Renal cortex interstitium (tissue), 11 donors: ENCODE results near the gene GPANK1. TPM values are rescaled to one million over a fixed set of nuclear protein-coding genes. Genes with fewer than 3 reads are reported as not detected.
A peak's percentile ranks its signal among the peaks of the same experiment; 100 is the strongest.

Source experiments
- DNase-seq, 11 donors: peaks; one replicate each; pipeline ENCODE4 v3.0.0-alpha.2; 2013; ENCODE audit warnings: low read depth in 9 of 11, low spot score in 4 of 11; ENCODE audit errors: extremely low read depth in 1 of 11
- polyA plus RNA-seq, 3 donors: library from polyadenylated mRNA; unstranded; fragments of 120-200 nt; gene quantifications; one replicate each; pipeline ENCODE4 v1.2.1, GENCODE V29; 2013; ENCODE audit not compliant: insufficient read length in 3 of 3

GPANK1 gene
- polyA plus RNA-seq, 3 donors = 28.1 to 33.1 (median 29.9) TPM

DNA sequence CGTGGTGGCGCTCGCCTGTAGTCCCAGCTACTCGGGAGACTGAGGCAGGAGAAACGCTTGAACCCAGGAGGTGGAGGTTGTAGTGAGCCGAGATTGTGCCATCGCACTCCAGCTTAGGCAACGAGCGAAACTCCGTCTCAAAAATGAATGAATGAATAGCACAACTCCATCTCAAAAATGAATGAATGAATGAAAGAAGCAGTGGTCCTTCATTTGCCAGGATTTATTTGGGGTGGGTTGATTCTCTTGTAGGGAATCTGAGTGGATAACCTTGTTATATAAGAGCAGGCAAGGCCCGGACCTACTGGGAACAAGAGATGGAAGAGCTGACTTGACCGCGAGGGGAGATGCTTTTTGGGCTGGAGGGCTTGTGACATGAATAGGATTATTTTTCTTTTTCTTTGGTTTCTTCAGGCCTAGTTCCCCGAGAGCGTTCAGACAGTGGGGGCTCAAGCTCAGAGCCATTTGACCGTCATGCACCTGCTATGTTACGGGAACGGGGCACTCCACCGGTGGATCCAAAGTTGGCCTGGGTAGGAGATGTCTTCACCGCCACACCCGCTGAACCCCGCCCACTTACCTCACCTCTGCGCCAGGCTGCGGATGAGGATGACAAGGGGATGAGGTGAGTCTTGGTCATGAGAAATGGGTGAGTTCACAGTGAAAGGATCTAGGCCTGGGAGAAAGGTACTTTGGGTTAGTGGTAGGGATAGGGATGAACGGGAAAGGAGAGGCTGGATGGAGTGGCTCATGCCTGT lies 34.4 kb downstream of the GPANK1 start:
- DNase-seq = no peak

DNA sequence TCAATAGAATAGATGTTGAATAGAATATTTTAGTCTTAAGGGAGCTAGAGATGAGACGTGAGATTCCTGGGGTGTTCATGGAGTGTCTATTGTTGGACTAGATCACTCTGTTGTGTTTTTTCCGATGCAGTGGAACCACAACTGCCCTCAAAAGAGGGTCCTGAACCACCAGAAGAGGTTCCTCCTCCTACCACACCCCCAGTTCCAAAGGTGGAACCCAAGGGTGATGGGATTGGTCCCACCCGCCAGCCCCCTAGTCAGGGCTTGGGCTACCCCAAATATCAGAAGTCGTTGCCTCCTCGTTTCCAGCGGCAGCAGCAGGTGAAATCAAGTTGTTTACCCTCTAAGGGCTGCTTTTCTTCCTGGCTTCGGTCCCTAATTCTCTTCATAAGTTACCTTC lies 35.8 kb downstream of the GPANK1 start:
- DNase-seq = no peak

DNA sequence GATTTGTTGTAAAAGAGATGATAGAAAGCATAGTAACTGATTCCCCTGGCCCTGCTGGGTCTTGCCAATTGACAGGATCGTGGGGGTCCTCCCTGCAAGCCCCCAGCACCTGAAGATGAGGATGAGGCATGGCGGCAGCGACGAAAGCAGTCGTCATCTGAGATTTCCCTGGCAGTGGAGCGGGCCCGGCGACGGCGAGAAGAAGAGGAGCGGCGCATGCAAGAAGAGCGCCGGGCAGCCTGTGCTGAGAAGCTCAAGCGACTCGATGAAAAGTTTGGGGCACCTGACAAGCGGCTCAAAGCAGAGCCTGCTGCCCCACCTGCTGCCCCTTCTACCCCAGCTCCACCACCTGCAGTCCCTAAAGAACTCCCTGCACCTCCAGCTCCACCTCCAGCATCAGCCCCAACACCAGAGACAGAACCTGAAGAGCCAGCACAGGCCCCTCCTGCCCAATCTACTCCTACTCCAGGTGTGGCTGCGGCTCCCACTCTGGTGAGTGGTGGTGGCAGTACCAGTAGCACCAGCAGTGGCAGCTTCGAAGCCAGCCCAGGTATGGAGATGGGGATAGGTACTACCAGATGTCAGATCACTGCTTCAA lies 37.0 kb downstream of the GPANK1 start:
- DNase-seq = no peak

DNA sequence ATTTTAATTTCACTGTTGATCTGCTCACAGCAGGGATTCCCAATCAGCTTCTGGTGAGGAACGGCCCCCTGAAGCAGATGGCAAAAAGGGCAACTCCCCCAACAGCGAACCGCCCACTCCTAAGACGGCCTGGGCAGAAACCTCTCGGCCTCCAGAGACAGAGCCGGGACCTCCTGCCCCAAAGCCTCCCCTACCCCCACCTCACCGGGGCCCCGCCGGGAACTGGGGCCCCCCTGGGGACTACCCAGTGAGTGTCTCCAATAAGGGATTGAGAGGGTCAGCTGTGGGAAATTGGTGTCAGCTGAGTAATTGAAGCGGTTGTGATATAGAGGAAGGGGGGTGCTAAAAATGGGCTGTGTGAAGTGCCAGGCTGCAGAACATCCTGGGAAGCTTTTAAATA lies 37.8 kb downstream of the GPANK1 start:
- no peak for DNase-seq

DNA sequence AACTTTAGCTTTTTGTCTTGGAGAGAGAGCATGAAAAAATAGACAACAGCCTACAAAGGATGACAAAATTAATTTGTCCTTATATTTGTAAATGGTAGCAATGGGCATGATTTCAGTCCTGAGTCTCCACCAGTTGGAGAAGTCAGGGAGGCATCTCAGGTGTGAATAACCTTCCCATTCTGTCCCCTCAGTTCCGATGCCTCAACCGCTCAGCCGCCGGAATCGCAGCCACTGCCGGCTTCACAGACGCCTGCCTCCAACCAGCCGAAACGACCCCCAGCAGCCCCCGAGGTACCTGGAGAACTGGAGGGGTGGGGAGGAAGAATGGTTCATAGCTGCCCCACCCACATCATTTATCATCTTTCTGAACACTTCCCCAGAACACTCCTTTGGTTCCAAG lies 40.7 kb downstream of the GPANK1 start:
- no peak for DNase-seq

DNA sequence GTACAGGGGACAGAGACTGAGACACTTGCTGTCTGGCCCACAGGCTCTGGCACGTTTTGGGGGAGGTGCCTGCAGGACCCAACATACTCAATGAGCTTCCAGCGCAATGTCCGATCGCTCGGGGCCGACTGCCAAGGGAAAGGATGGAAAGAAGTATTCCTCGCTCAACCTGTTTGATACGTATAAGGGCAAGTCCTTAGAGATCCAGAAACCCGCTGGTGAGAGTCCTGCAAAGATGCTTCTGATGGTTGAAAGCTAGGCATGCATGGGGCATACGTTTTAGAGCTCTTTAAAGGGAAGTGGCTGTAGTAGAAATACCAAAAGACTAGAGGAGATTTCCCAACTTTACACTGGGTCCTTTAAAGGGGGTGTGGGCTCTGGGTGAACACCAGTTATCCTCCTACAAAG lies 42.1 kb downstream of the GPANK1 start:
- no peak for DNase-seq

DNA sequence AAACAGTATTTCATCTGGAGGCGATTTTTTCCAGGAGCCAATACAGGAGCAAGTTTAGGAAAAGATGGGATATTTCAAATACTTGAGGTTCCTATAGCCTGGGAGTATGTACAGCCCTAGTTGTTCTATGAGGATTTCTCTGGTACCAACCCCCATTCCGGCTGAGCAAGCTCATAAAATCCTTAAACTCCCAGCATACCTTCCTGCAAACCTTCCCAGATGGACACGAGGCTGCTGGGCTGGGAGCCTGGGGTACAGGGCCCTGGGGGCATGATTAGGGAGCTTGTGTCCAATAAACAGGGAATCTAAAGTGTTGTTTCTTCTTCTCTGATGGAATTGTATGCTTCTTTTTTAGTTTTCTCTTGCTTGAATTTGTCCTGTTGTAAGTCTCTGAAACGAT lies 42.8 kb downstream of the GPANK1 start:
- DNase-seq = no peak

DNA sequence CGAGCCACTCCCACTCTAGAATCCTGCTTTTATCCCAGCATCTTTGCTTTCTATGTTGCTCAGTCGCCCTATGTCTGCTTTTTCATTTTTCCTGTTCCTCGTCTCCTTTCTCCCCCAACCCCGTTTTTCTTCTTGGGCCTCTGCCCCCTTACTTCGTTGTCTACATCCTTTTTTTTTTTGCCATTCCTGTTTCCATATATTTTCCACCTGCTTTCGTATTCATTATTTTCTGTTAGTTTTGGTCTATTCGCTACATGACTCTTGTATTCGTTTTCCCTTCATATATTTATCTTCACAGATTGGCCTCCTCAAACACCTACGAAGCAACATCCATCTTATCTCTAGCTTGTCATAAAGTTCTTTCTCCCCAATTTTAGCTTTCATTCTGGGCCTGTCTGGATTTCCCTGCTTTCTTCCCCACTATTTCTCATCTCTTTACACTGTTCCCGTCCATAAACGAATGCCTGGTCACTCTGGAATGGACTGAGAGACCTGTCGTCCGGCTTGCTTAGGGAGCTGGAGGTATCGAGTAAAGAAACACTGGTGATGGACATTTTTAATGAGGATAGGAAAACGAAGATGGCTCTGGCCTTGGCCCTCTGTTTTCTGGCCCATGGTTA lies 43.4 kb downstream of the GPANK1 start:
- DNase-seq = no peak

DNA sequence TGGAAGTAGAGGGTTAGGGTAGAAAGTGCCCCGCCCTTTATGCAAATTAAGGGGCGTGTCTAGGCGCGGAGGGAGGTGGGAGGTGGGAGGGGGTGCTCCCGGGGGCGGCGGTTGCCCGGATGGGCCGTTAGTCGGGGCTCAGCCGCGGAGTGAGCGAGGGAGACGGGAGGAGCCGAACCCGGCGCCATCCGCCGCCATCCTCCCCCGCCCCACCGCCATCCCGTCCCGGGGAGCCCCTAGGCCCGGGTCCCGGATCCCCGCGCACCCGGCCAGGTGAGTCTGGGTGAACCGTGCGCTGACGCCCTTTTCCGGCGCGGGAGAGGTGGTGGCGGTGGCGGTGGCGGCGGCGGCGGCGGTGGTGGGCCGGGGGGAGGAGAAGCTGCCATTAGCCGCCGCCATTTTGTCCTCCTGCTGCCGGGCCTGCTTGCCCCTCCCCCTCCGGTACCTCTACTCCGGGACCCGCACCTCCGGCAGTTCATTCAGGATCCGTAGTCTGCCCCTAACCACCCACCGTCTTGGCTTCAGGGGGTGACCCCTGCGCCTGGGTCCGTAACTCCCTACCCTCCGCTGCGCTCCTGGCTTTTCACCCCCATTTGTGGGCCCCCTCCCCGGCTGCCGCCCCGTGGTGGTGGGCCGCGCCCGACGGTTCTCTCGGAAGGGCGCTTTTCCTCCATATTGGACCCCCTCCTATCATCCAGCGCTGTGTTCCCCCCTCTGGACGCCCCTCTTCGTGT lies 44.0 kb downstream of the GPANK1 start, which contains the start of gene PRRC2A:
Gene PRRC2A (plus strand): TSS at position 130 of the 734 bp plus-strand sequence. CDS start 2,075 bp downstream, outside the sequence.
- peak in 9 of 11 donors; percentile 28 to 75 (median 58) for DNase-seq

DNA sequence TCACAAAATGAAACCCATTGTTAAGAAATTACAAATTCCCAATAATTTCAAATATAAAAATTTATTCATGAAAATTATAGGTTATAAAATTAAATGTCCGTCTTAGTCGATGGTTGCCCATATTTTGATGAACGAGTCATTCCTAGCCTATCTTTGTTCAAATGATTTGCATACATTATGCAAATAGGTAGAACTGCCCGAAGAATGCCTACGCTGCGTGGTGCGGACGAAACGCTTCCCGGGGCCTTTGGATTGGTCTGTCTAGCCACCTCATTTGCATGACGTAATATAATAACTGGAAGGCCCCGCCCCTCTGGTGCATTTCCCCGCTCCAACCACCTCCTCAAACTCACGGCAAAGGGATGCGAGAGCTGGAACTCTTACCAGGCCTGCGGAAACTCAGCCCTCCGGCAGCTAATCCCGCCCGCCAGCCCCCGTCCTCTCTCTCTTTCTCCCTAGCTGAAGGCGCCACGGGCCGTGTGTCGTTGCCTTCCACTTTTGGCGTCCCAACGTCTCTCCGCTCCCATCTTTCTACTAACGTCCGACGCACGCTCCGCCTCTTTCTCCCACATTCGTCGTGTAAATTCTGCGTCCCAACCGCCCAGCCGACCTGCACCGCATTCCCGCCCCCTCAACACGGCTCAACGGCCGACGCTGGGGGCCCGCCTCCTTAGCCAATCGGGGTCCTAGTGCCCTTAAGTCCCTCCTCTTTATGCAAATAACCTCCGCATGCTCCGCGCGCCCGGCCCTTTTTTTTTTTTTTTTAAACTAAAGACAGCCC lies 44.8 kb downstream of the GPANK1 start:
- DNase-seq = peak; percentile 96 to 99 (median 98)

DNA sequence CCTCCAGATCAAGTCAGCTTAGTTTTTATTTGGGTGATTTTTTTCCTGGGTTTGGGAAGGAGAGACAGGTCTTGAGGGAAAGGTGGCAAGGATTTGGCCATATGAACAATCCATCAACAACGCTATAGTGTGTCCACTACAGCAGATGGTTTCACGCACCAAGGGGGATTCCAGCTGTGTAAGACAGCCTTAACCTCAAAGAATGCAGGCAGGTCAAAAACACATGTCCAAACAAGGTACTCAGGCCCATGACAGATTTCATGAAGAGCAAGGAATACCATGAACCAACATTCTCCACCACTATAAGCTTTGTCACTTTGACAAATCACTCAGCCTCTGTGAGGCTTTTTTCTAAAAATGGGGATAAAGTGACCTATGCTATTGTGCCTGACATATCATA lies 47.8 kb downstream of the GPANK1 start:
- no peak for DNase-seq

DNA sequence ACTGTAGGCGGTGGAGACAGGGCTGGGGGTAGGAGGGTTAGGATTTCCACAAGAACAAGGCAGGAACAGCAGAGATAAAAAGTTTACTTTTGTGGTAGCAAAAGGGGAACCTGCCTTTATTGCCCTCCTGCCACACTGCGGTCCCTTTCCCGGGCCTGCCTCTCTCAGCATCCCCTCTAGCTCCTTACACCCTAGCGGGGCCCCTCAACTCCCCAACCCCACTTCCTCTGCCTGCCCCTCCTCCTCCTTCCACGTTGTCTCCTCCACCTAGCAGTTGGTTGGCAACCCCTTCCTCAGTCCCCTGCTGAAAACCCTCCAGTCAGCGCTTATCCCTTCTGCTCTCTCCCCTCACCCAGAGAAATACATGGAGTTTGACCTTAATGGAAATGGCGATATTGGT lies 49.0 kb downstream of the GPANK1 start:
- DNase-seq = no peak

DNA sequence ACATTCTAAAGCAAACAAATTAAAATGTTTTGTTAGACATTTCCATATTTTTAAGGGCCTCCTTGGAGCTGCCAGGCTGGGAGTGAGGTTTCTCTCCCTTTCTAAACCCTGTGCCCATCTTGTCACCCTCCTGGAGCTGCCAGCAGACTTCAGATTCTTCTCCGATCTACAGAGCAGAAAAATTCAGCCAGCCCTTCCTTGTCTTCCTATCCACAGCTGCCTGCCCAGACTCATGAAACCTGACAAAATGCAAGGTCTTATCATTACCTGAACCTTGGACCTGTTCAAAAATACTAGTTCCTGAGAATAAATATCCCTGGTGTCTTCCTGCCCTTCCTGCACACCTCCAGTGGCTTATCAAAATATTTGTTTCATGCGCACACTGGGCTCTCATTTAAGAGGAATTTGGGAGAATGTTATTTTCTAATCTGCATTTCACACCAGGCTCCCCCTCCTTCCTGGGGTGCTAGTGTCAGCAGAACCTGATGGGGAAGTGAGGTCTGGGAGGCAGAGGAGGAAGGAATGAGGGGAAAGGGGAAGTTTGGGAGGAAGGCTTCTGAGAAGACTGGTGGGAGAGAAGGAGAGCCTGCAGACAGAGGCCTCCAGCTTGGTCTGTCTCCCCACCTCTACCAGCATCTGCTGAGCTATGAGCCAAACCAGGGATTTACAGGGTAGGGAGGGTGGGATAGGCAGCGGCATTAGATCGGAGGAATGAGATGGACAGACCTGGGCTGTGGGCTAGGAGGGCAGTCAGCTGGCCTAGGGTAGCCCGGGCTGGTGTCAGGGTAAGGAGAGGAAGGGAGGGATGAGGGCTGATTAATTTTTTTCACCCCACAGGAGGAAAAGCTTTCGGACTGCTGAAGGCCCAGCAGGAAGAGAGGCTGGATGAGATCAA lies 49.9 kb downstream of the GPANK1 start, which contains the start of gene AIF1:
Gene AIF1 (plus strand): TSS at position 551 of the 895 bp plus-strand sequence. CDS start 96 bp downstream, at position 647.
- no peak for DNase-seq

DNA sequence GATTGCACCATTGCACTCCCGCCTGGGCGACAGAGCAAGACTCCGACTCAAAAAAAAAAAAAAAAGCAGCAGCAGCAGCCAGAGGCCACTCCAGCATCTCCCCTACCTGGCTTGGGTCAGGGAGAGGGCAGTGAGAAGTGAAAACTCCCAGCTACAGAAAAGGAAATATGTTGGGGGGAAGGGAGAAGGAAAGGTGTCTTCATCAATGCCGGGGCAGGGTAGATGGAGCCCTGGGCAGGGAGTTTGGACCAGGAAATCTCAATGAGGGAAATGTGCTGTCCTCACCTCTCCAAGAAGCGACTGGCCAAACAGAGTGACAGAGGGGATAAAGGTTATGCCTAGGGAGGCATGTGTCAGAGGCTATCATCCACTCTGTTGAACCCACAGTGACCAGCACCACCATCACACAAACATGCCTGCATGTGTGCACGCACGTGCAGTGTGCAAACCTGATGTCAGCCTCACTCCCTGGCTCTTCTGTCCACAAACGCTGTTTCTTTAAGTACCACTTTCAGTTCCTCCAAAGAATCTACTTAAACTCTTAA lies 50.6 kb downstream of the GPANK1 start:
- no peak for DNase-seq
